AG08395 (cell line): Measurements from ENCODE around the gene GDPD5.

ENCODE experiments used
- DNase-seq: peaks from one replicate; pipeline ENCODE4 v3.0.0; 2012; ENCODE audit warnings: mixed read lengths, low spot score

GDPD5 gene

GRCh38 chr11:75534259-75535069 lies 8.7 kb upstream of the GDPD5 start:
- DNase-seq, result no peak

GRCh38 chr11:75533896-75534258 lies 8.1 kb upstream of the GDPD5 start:
- DNase-seq, result no peak

- DNase-seq, result peak; percentile 75
These were observed 6.7 kb upstream of the GDPD5 start for GRCh38 chr11:75532200-75533048.

GRCh38 chr11:75531325-75531724 lies 5.6 kb upstream of the GDPD5 start:
- DNase-seq, result no peak

GRCh38 chr11:75530577-75530976 lies 4.8 kb upstream of the GDPD5 start:
- DNase-seq, result no peak

- DNase-seq, result no peak
These were observed 2.4 kb upstream of the GDPD5 start for GRCh38 chr11:75527938-75528735.

- DNase-seq, result no peak
These were observed 1.4 kb upstream of the GDPD5 start for GRCh38 chr11:75527130-75527529.

GRCh38 chr11:75526192-75526541 lies 426 bp upstream of the GDPD5 start:
- DNase-seq, result no peak

- DNase-seq, result peak; percentile 38
These were observed 892 bp downstream of the GDPD5 start for GRCh38 chr11:75524665-75525432.

GRCh38 chr11:75523811-75524664 lies 1.7 kb downstream of the GDPD5 start:
- no peak for DNase-seq

GRCh38 chr11:75523189-75523588 lies 2.6 kb downstream of the GDPD5 start:
- no peak for DNase-seq

GRCh38 chr11:75522286-75523044 lies 3.3 kb downstream of the GDPD5 start:
- DNase-seq, result no peak

GRCh38 chr11:75520688-75521087 lies 5.1 kb downstream of the GDPD5 start:
- DNase-seq, result no peak

- no peak for DNase-seq
These were observed 6.7 kb downstream of the GDPD5 start for GRCh38 chr11:75518771-75519653.

GRCh38 chr11:75518204-75518549 lies 7.6 kb downstream of the GDPD5 start:
- DNase-seq, result no peak

GRCh38 chr11:75516886-75517285 lies 8.9 kb downstream of the GDPD5 start:
- no peak for DNase-seq

- DNase-seq, result no peak
These were observed 9.6 kb downstream of the GDPD5 start for GRCh38 chr11:75516140-75516539.

GRCh38 chr11:75514596-75514995 lies 11.1 kb downstream of the GDPD5 start:
- DNase-seq, result no peak

- no peak for DNase-seq
These were observed 12.5 kb downstream of the GDPD5 start for GRCh38 chr11:75513250-75513649.
